HG02763 (cell line): ENCODE results near the gene ATP13A1.
"Not testable (repeated sequence)": the region's sequence is repeated elsewhere in the genome, so short reads cannot be mapped to it uniquely, and the experiment has no call there.

Experiments used
- ATAC-seq: cut with Tn5 transposase; IDR thresholded peaks from one replicate; pipeline ENCODE4 v1.9.1; 2021; ENCODE audit warnings: mild to moderate bottlenecking, moderate library complexity; ENCODE audit not compliant: unreplicated experiment

Gene ATP13A1

GRCh38 chr19:19663256-19664120, at the start of gene ATP13A1:
TSS of gene ATP13A1 (minus strand) at chr19:19663676. CDS start at chr19:19663666, 10 bp downstream.
- ATAC-seq, result peak; percentile 74

- ATAC-seq, result no peak
These were observed 48.7 kb upstream of the ATP13A1 start for GRCh38 chr19:19711934-19712828.

- no peak for ATAC-seq
These were observed 47.9 kb upstream of the ATP13A1 start for GRCh38 chr19:19711306-19711933.

GRCh38 chr19:19710506-19710905, 47.0 kb upstream of the ATP13A1 start:
- no peak for ATAC-seq

- ATAC-seq, result no peak
These were observed 41.4 kb upstream of the ATP13A1 start for GRCh38 chr19:19704836-19705235.

- ATAC-seq, result not testable (repeated sequence)
These were observed 37.0 kb upstream of the ATP13A1 start for GRCh38 chr19:19700493-19700892.

GRCh38 chr19:19697589-19697988, 34.1 kb upstream of the ATP13A1 start:
- no peak for ATAC-seq

- no peak for ATAC-seq
These were observed 32.9 kb upstream of the ATP13A1 start for GRCh38 chr19:19696386-19696785.

GRCh38 chr19:19691683-19692082, 28.2 kb upstream of the ATP13A1 start:
- no peak for ATAC-seq

GRCh38 chr19:19689023-19689422, 25.5 kb upstream of the ATP13A1 start:
- not testable (repeated sequence) for ATAC-seq

GRCh38 chr19:19687090-19687489, 23.6 kb upstream of the ATP13A1 start:
- no peak for ATAC-seq

- ATAC-seq, result no peak
These were observed 23.1 kb upstream of the ATP13A1 start for GRCh38 chr19:19686580-19686979.

GRCh38 chr19:19686119-19686518, 22.6 kb upstream of the ATP13A1 start:
- ATAC-seq, result not testable (repeated sequence)

GRCh38 chr19:19679176-19680073, 15.9 kb upstream of the ATP13A1 start:
- no peak for ATAC-seq

GRCh38 chr19:19677579-19677978, 14.1 kb upstream of the ATP13A1 start:
- ATAC-seq, result no peak

GRCh38 chr19:19674315-19674714, 10.8 kb upstream of the ATP13A1 start:
- ATAC-seq, result no peak

GRCh38 chr19:19672816-19673215, 9.3 kb upstream of the ATP13A1 start:
- no peak for ATAC-seq

GRCh38 chr19:19670070-19670551, 6.6 kb upstream of the ATP13A1 start:
- ATAC-seq, result no peak

- ATAC-seq, result peak; percentile 67
These were observed 4.9 kb upstream of the ATP13A1 start, which contains the start of gene ZNF101 for GRCh38 chr19:19668230-19669012. TSS of gene ZNF101 (plus strand) at chr19:19668839. CDS start at chr19:19668964, 125 bp downstream.
